KMS-11 (cell line): Measurements from ENCODE around the gene GK.
A peak's percentile ranks its signal among the peaks of the same experiment; 100 is the strongest.

Experiments
- H2AFZ ChIP-seq: fragments of 200-600 bp; sonication (generic); 2 replicates; pipeline ENCODE4 v1.6.1; 2016; ENCODE audit warnings: antibody characterized with exemption, mixed run types, low read depth
- H3K27ac ChIP-seq: fragments of 200-600 bp; sonication (generic); 2 replicates; pipeline ENCODE4 v1.6.1; 2016; ENCODE audit warnings: mild to moderate bottlenecking, mixed run types
- H3K27me3 ChIP-seq: fragments of 200-600 bp; sonication (generic); 2 replicates; pipeline ENCODE4 v1.6.1; 2017; ENCODE audit warnings: mild to moderate bottlenecking, low read depth, mixed run types, moderate library complexity; ENCODE audit not compliant: insufficient read depth
- H3K36me3 ChIP-seq: fragments of 200-600 bp; sonication (generic); 2 replicates; pipeline ENCODE4 v1.6.1; 2017; ENCODE audit warnings: mild to moderate bottlenecking, mixed run types; ENCODE audit not compliant: insufficient read depth
- H3K4me1 ChIP-seq: fragments of 200-600 bp; sonication (generic); 2 replicates; pipeline ENCODE4 v1.6.1; 2016; ENCODE audit warnings: mild to moderate bottlenecking, low read depth, mixed run types; ENCODE audit not compliant: poor library complexity, severe bottlenecking
- H3K4me2 ChIP-seq: fragments of 200-600 bp; sonication (generic); 2 replicates; pipeline ENCODE4 v1.7.0; 2016; ENCODE audit warnings: mild to moderate bottlenecking, mixed run types
- H3K4me3 ChIP-seq: fragments of 200-600 bp; sonication (generic); IDR thresholded peaks from 2 replicates; pipeline ENCODE4 v1.6.1; 2017; ENCODE audit warnings: low read depth, low read length, mixed read lengths; ENCODE audit not compliant: insufficient read depth
- H3K79me2 ChIP-seq: fragments of 200-600 bp; sonication (generic); 2 replicates; pipeline ENCODE4 v1.6.1; 2016; ENCODE audit warnings: low read depth, mixed run types; ENCODE audit not compliant: insufficient read depth
- H3K9ac ChIP-seq: fragments of 200-600 bp; sonication (generic); 2 replicates; pipeline ENCODE4 v1.6.1; 2016; ENCODE audit warnings: mild to moderate bottlenecking, mixed run types
- H4K20me1 ChIP-seq: fragments of 200-600 bp; sonication (generic); 2 replicates; pipeline ENCODE4 v1.6.1; 2016; ENCODE audit warnings: mild to moderate bottlenecking, mixed run types; ENCODE audit not compliant: insufficient read depth
- TF ChIP-seq, protein P1 (sequence below): fragments of 200-600 bp; sonication (generic); conservative IDR thresholded peaks from 2 replicates; pipeline ENCODE4 v1.6.1; 2017; ENCODE audit warnings: low read depth, mild to moderate bottlenecking, antibody characterized with exemption, low read length, moderate library complexity, mixed read lengths

GK gene

GRCh38 chrX:30653415-30654131 lies at the start of gene GK:
Gene GK, plus strand, starts transcription at chrX:30653423. Its CDS starts 115 bp downstream, at chrX:30653538.
- H3K27me3 ChIP-seq = no peaks in the 10 kb centered on the region
- no peaks in the 10 kb centered on the region for H3K36me3 ChIP-seq
- peak within 1 kb of the TSS; percentile 77 for H3K9ac ChIP-seq
- no peak within 1 kb of the TSS for H3K4me3 ChIP-seq
- H3K4me1 ChIP-seq = peaks cover 22% of the 10 kb centered on the region
- peak within 1 kb of the TSS; percentile 81 for H3K4me2 ChIP-seq
- TF ChIP-seq, protein P1, sequence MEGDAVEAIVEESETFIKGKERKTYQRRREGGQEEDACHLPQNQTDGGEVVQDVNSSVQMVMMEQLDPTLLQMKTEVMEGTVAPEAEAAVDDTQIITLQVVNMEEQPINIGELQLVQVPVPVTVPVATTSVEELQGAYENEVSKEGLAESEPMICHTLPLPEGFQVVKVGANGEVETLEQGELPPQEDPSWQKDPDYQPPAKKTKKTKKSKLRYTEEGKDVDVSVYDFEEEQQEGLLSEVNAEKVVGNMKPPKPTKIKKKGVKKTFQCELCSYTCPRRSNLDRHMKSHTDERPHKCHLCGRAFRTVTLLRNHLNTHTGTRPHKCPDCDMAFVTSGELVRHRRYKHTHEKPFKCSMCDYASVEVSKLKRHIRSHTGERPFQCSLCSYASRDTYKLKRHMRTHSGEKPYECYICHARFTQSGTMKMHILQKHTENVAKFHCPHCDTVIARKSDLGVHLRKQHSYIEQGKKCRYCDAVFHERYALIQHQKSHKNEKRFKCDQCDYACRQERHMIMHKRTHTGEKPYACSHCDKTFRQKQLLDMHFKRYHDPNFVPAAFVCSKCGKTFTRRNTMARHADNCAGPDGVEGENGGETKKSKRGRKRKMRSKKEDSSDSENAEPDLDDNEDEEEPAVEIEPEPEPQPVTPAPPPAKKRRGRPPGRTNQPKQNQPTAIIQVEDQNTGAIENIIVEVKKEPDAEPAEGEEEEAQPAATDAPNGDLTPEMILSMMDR = no peak
- H4K20me1 ChIP-seq = no peaks in the 10 kb centered on the region
- peak within 1 kb of the TSS; percentile 73 for H2AFZ ChIP-seq
- H3K79me2 ChIP-seq = peaks cover 6% of the 10 kb centered on the region
- H3K27ac ChIP-seq = peak within 1 kb of the TSS; percentile 65

GRCh38 chrX:30607155-30607554 lies 46.1 kb upstream of the GK start:
- Histone ChIP-seq H2AFZ (no peak overlapping the region), H3K36me3 (no peaks in the 10 kb centered on the region), H4K20me1 (no peaks in the 10 kb centered on the region), H3K27me3 (no peaks in the 10 kb centered on the region), H3K27ac (no peak overlapping the region), H3K79me2 (no peaks in the 10 kb centered on the region), H3K9ac (no peak overlapping the region), H3K4me2 (no peak overlapping the region), H3K4me3 (no peak overlapping the region), H3K4me1 (no peaks in the 10 kb centered on the region)
- TF ChIP-seq, protein P1 = no peak

GRCh38 chrX:30610026-30610425 lies 43.2 kb upstream of the GK start:
- H3K4me2 ChIP-seq = no peak overlapping the region
- H3K4me1 ChIP-seq = no peaks in the 10 kb centered on the region
- H3K4me3 ChIP-seq = no peak overlapping the region
- no peaks in the 10 kb centered on the region for H4K20me1 ChIP-seq
- no peak overlapping the region for H3K27ac ChIP-seq
- H2AFZ ChIP-seq = no peak overlapping the region
- no peaks in the 10 kb centered on the region for H3K27me3 ChIP-seq
- H3K36me3 ChIP-seq = no peaks in the 10 kb centered on the region
- no peak overlapping the region for H3K9ac ChIP-seq
- H3K79me2 ChIP-seq = no peaks in the 10 kb centered on the region
- TF ChIP-seq, protein P1 = no peak

DNA sequence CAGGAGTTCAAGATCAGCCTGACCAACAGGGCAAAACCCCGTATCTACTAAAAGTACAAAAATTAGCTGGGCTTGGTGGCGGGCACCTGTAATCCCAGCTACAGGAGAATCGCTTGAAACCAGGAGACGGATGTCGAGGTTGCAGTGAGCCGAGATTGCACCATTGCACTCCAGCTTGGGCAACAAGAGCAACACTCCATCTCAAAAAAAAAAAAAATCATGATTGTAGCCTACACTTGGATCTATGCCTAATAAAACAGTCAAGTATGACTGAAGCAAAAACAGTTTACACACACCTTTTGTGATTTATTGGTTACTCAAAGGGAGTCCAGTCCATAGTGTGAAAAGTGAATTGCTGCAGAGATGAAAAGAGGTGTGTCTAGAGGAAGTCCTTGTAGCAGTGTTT lies 41.0 kb upstream of the GK start:
- Histone ChIP-seq H3K36me3 (no peaks in the 10 kb centered on the region), H3K27ac (no peak overlapping the region), H3K4me3 (no peak overlapping the region), H3K4me2 (no peak overlapping the region), H3K79me2 (no peaks in the 10 kb centered on the region), H2AFZ (no peak overlapping the region), H3K27me3 (no peaks in the 10 kb centered on the region), H3K9ac (no peak overlapping the region), H4K20me1 (no peaks in the 10 kb centered on the region), H3K4me1 (no peaks in the 10 kb centered on the region)
- TF ChIP-seq, protein P1 = no peak
